ENCODE data around the gene MYO1H.

Gene MYO1H

GRCh38 chr12:109369831-109370230 lies 22.1 kb downstream of the MYO1H start:
- DNase-seq (ENCODE audit: low read depth) = no peak
- no peak for TF ChIP-seq CTCF (conservative IDR thresholded peaks at IDR 0.05; ENCODE audit: low read depth, low read length)
- H3K4me3 ChIP-seq (ENCODE audit: low read depth, low read length) = no peak overlapping the region

GRCh38 chr12:109377139-109377685 lies 29.5 kb downstream of the MYO1H start:
- no peak for DNase-seq (ENCODE audit: low read depth)
- no peak for TF ChIP-seq CTCF (conservative IDR thresholded peaks at IDR 0.05; ENCODE audit: low read depth, low read length)
- no peak overlapping the region for H3K4me3 ChIP-seq (ENCODE audit: low read depth, low read length)

GRCh38 chr12:109378569-109378968 lies 30.9 kb downstream of the MYO1H start:
- no peak overlapping the region for H3K4me3 ChIP-seq (ENCODE audit: low read depth, low read length)
- DNase-seq (ENCODE audit: low read depth) = no peak
- TF ChIP-seq CTCF (conservative IDR thresholded peaks at IDR 0.05; ENCODE audit: low read depth, low read length) = no peak

GRCh38 chr12:109382031-109382430 lies 34.3 kb downstream of the MYO1H start:
- no peak for TF ChIP-seq CTCF (conservative IDR thresholded peaks at IDR 0.05; ENCODE audit: low read depth, low read length)
- no peak overlapping the region for H3K4me3 ChIP-seq (ENCODE audit: low read depth, low read length)
- no peak for DNase-seq (ENCODE audit: low read depth)

GRCh38 chr12:109383240-109383639 lies 35.5 kb downstream of the MYO1H start:
- DNase-seq (ENCODE audit: low read depth) = no peak
- H3K4me3 ChIP-seq (ENCODE audit: low read depth, low read length) = no peak overlapping the region
- TF ChIP-seq CTCF (conservative IDR thresholded peaks at IDR 0.05; ENCODE audit: low read depth, low read length) = no peak

GRCh38 chr12:109385339-109386058 lies 37.8 kb downstream of the MYO1H start:
- no peak overlapping the region for H3K4me3 ChIP-seq (ENCODE audit: low read depth, low read length)
- peak; percentile 68 for DNase-seq (ENCODE audit: low read depth)
- TF ChIP-seq CTCF (conservative IDR thresholded peaks at IDR 0.05; ENCODE audit: low read depth, low read length) = peak; percentile 64

- no peak for DNase-seq (ENCODE audit: low read depth)
- no peak overlapping the region for H3K4me3 ChIP-seq (ENCODE audit: low read depth, low read length)
- no peak for TF ChIP-seq CTCF (conservative IDR thresholded peaks at IDR 0.05; ENCODE audit: low read depth, low read length)
Observed at GRCh38 chr12:109386059-109386433, 38.3 kb downstream of the MYO1H start.
